GM23248 (cell line): Measurements from ENCODE around the gene CPA1. TPM values are rescaled to one million over a fixed set of nuclear protein-coding genes. Genes with fewer than 3 reads are reported as not detected.

Experiments used
- DNase-seq: peaks from one replicate; pipeline ENCODE4 v3.0.0-alpha.2; 2015
- H2AFZ ChIP-seq: fragments of 200-600 bp; sonication (generic); 2 replicates; pipeline ENCODE4 v1.6.1; 2016; ENCODE audit warnings: antibody characterized with exemption
- H3F3A ChIP-seq: fragments of 200-600 bp; sonication (generic); 2 replicates; pipeline ENCODE4 v1.6.1; 2016; ENCODE audit warnings: mild to moderate bottlenecking, antibody characterized with exemption, mixed run types; ENCODE audit not compliant: insufficient read depth
- H3K27ac ChIP-seq: fragments of 200-600 bp; sonication (generic); 2 replicates; pipeline ENCODE4 v1.5.1; 2016; ENCODE audit warnings: mild to moderate bottlenecking
- H3K27me3 ChIP-seq: fragments of 200-600 bp; sonication (generic); replicated peaks from 2 replicates; pipeline ENCODE4 v1.6.1; 2016; ENCODE audit warnings: mild to moderate bottlenecking; ENCODE audit not compliant: insufficient read depth
- H3K36me3 ChIP-seq: fragments of 200-600 bp; sonication (generic); 2 replicates; pipeline ENCODE4 v1.6.1; 2016; ENCODE audit warnings: low read depth, mild to moderate bottlenecking
- H3K4me1 ChIP-seq: fragments of 200-600 bp; sonication (generic); 2 replicates; pipeline ENCODE4 v1.6.1; 2016; ENCODE audit warnings: mild to moderate bottlenecking; ENCODE audit not compliant: insufficient read depth
- H3K4me2 ChIP-seq: fragments of 200-600 bp; sonication (generic); one replicate; pipeline ENCODE4 v1.6.1; 2016; ENCODE audit warnings: mild to moderate bottlenecking; ENCODE audit not compliant: unreplicated experiment
- H3K4me3 ChIP-seq: fragments of 200-600 bp; sonication (generic); 2 replicates; pipeline ENCODE4 v1.5.1; 2016; ENCODE audit warnings: mild to moderate bottlenecking
- H3K79me2 ChIP-seq: fragments of 200-600 bp; sonication (generic); 2 replicates; pipeline ENCODE4 v1.6.1; 2016; ENCODE audit warnings: mild to moderate bottlenecking; ENCODE audit not compliant: insufficient read depth
- H3K9ac ChIP-seq: fragments of 200-600 bp; sonication (generic); 2 replicates; pipeline ENCODE4 v1.6.1; 2016; ENCODE audit warnings: mild to moderate bottlenecking
- H3K9me2 ChIP-seq: fragments of 200-600 bp; sonication (generic); 2 replicates; pipeline ENCODE4 v1.6.1; 2016; ENCODE audit warnings: mixed run types, mild to moderate bottlenecking, moderate library complexity; ENCODE audit not compliant: insufficient read depth
- H3K9me3 ChIP-seq: fragments of 200-600 bp; sonication (generic); one replicate; pipeline ENCODE4 v1.6.1; 2017; ENCODE audit warnings: low read depth
- H4K20me1 ChIP-seq: fragments of 200-600 bp; sonication (generic); 2 replicates; pipeline ENCODE4 v1.6.0; 2016; ENCODE audit not compliant: insufficient read depth
- EZH2 ChIP-seq: fragments of 200-600 bp; sonication (generic); IDR thresholded peaks from 2 replicates; pipeline ENCODE4 v1.6.1; 2018; ENCODE audit warnings: antibody characterized with exemption, mild to moderate bottlenecking; ENCODE audit not compliant: insufficient read depth, poor library complexity, severe bottlenecking
- EZH2phosphoT487 ChIP-seq: fragments of 200-600 bp; sonication (generic); IDR thresholded peaks from 2 replicates; pipeline ENCODE4 v1.6.1; 2018; ENCODE audit warnings: antibody characterized with exemption, moderate library complexity, mild to moderate bottlenecking, low read depth; ENCODE audit not compliant: insufficient read depth
- WGBS, 2 experiments: methylation state at CpG; one replicate each; pipeline ENCODE4 v1.1.6; 2015 to 2017; ENCODE audit warnings: low lambda C conversion rate in 2 of 2, low coverage in 1 of 2; ENCODE audit errors: missing lambda C conversion rate in 2 of 2; 5-methylcytosine and 5-hydroxymethylcytosine counted together
- in situ Hi-C: fragments of 300-500 bp; cut with MboI; formaldehyde crosslinking; loops from 2 replicates; pipeline ENCODE4 v1.15.0; 2020
- polyA plus RNA-seq: library from polyadenylated mRNA; unstranded; fragments of >200 nt; fragmentation: Nextera tagmentation; extraction: Ambion mirVana; gene quantifications from 2 replicates; pipeline ENCODE4 v1.2.1, GENCODE V29; 2016
- total RNA-seq: library from RNA; depleted of rRNA; stranded (reverse); fragments of >200 nt; shearing (Covaris generic); gene quantifications from 2 replicates; pipeline ENCODE4 v1.2.3, GENCODE V29; 2014

CPA1 gene
- total and polyA plus RNA-seq, 2 experiments from 2014 or later, result not detected

DNA sequence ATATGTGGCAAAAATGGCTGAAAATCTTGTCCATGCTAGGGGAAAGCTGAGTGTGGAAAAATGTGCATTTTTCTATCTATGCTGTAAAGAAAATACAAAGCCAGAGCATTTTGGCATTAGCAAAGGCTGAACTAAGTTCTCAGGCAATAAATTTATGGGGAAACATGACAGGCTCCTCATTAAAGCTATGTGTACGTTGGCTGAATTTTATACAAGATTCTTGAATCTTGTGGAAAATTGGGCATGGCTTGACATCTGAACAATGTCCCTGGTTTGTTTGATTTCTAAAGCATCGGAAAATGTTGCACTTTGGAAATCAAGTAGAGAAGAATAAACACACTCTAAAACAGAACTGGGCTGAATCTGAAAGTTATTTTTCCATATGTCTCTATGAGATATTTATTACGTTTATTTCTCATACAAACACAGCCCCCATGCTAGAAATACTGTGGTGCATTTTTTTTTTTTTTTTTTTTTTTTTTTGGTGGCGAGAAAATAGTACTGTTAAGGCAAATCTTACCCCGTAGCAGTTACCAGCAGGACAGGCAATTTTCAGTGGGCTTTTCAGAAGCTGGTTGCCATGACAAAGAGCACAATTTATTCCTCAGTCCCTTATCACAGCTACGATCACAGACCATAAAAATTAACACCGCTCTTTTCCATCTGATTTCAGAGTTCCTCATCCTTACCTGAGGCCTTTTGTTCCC, 16.9 kb downstream of the CPA1 start:
- DNase-seq, result no peak
- TF ChIP-seq EZH2 (no peak), EZH2phosphoT487 (no peak)
- no peaks in the 10 kb centered on the region for H3K9me3 ChIP-seq
- H3K27me3 ChIP-seq, result no peaks in the 10 kb centered on the region
- peaks cover 37% of the 10 kb centered on the region for H3F3A ChIP-seq
- no peak overlapping the region for H3K27ac ChIP-seq
- no peaks in the 10 kb centered on the region for H3K36me3 ChIP-seq
- no peaks in the 10 kb centered on the region for H4K20me1 ChIP-seq
- H3K9ac ChIP-seq, result no peak overlapping the region
- in situ Hi-C loops, result no loop called here
- no peaks in the 10 kb centered on the region for H3K79me2 ChIP-seq
- WGBS, 2 experiments, result 82 to 86% methylated on average over 7 of the region's 7 CpGs
- no peak overlapping the region for H3K4me2 ChIP-seq
- peaks cover 31% of the 10 kb centered on the region for H3K4me1 ChIP-seq
- H3K9me2 ChIP-seq, result no peaks in the 10 kb centered on the region
- H2AFZ ChIP-seq, result no peak overlapping the region
- H3K4me3 ChIP-seq, result no peak overlapping the region

DNA sequence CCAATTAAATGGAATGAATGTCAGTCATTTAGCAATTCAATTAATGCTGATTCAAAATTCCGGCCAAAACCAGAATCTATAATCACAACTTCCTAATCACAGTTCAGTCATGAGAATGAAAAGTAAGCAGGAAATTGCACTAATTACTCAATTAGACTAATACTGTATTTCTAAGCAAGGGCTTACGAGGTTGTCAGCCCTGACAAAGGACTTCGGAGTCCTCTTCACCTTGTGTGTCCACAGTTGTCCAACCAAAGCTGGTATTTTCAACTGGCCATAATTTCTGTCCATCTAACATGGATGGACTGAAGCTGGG, 17.4 kb downstream of the CPA1 start:
- no peak for DNase-seq
- Histone ChIP-seq H3F3A (peaks cover 32% of the 10 kb centered on the region), H3K4me2 (no peak overlapping the region), H3K4me3 (no peak overlapping the region), H4K20me1 (no peaks in the 10 kb centered on the region), H3K27ac (no peak overlapping the region), H3K79me2 (no peaks in the 10 kb centered on the region), H3K9me2 (no peaks in the 10 kb centered on the region), H3K36me3 (no peaks in the 10 kb centered on the region), H3K4me1 (peaks cover 26% of the 10 kb centered on the region), H2AFZ (no peak overlapping the region), H3K9ac (no peak overlapping the region), H3K27me3 (no peaks in the 10 kb centered on the region), H3K9me3 (no peaks in the 10 kb centered on the region)
- TF ChIP-seq EZH2 (no peak), EZH2phosphoT487 (no peak)
- in situ Hi-C loops, result no loop called here
- WGBS, 2 experiments, result 93 to 96% methylated on average over 3 of the region's 3 CpGs

DNA sequence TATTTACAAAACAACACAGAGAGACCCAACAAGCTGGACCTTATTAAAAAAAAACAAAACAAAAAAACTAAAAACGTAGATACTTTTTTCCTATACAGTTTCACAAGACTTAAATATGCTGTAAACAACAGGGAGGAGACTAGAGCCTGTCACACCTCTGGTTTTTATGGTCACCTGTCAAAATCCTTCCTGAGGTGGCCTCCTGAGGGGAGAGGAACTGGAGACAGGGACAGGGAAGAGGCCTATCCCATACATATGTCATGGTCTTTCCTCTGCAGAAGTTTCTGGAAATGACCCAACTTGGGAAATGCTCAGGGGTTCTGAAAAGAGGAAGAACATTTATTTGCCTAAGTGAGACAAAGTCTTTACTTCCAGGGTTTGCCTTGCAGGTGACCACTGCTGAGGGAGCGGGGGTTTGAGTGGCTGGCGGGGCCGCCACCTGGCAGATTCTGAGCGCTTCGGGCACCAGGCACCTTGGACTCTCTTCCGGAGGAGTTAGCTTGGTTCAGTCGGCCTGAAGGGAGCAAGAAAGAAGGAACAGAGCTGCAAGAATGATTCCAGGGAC, 18.3 kb downstream of the CPA1 start:
- 86 to 88% methylated on average over 8 of the region's 8 CpGs for WGBS, 2 experiments
- TF ChIP-seq EZH2 (no peak), EZH2phosphoT487 (no peak)
- Histone ChIP-seq H3K9ac (no peak overlapping the region), H3K27me3 (no peaks in the 10 kb centered on the region), H2AFZ (no peak overlapping the region), H3K4me1 (peaks cover 17% of the 10 kb centered on the region), H3K4me2 (no peak overlapping the region), H3K9me2 (no peaks in the 10 kb centered on the region), H3K9me3 (no peaks in the 10 kb centered on the region), H3K36me3 (no peaks in the 10 kb centered on the region), H3K4me3 (no peak overlapping the region), H4K20me1 (no peaks in the 10 kb centered on the region), H3K79me2 (no peaks in the 10 kb centered on the region), H3K27ac (no peak overlapping the region), H3F3A (peaks cover 23% of the 10 kb centered on the region)
- no peak for DNase-seq
- in situ Hi-C loops, result no loop called here

DNA sequence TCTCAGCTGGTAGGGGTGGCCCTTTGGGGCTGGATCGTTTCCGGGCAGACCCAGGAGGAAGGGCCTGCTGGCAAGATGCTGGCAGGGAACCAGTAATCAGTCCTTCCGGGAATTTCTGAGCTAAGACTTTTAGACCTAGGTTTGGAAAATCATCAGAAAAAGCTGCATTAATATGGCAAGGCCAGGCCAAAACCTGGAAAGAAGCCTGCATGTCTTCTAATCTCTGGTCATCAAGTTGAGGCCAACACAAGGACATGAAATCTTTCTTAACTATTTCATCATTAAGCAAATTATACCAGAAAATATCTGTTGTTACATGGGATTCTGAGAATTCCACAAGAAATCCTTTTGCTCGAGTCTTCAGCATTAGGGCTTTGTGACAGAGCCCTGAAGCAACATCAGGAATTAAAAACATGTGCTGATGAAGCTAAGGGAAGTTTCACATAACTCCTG, 19.9 kb downstream of the CPA1 start:
- Histone ChIP-seq H4K20me1 (no peaks in the 10 kb centered on the region), H2AFZ (peak overlapping the region; percentile 50), H3K79me2 (no peaks in the 10 kb centered on the region), H3K4me3 (no peak overlapping the region), H3K27me3 (no peaks in the 10 kb centered on the region), H3K9me3 (no peaks in the 10 kb centered on the region), H3K36me3 (no peaks in the 10 kb centered on the region), H3K9me2 (no peaks in the 10 kb centered on the region), H3K27ac (peak overlapping the region; percentile 73), H3K4me2 (peak overlapping the region; percentile 35), H3F3A (peaks cover 14% of the 10 kb centered on the region), H3K9ac (peak overlapping the region; percentile 44), H3K4me1 (peaks cover 15% of the 10 kb centered on the region)
- TF ChIP-seq EZH2 (no peak), EZH2phosphoT487 (no peak)
- WGBS, 2 experiments, result 18 to 20% methylated on average over 4 of the region's 4 CpGs
- DNase-seq, result peak; percentile 77
- in situ Hi-C loops, result no loop called here
